Panc1 (cell line): ENCODE results near the gene IYD.

ENCODE experiments used
- POLR2AphosphoS5 ChIP-seq: IDR thresholded peaks from 2 replicates; pipeline ENCODE4 v1.6.1; 2012; ENCODE audit warnings: mild to moderate bottlenecking, low read depth, low read length, moderate library complexity
- TCF7L2 ChIP-seq: IDR thresholded peaks from 2 replicates; pipeline ENCODE4 v1.6.1; 2011; ENCODE audit warnings: mild to moderate bottlenecking, low read depth, low read length, inconsistent platforms
- TF ChIP-seq, protein P1 (sequence below): fragments of 450-650 bp; IDR thresholded peaks from 2 replicates; pipeline ENCODE4 v1.5.1; 2017; ENCODE audit warnings: mild to moderate bottlenecking
- TF ChIP-seq, protein P2 (sequence below), 2 experiments: IDR thresholded peaks; 2 replicates each; pipeline ENCODE4 v1.6.1; 2011 to 2012; ENCODE audit warnings: low read depth in 2 of 2, control low read depth in 1 of 2, low read length in 1 of 2, mild to moderate bottlenecking in 1 of 2, moderate library complexity in 1 of 2; ENCODE audit not compliant: insufficient read depth in 1 of 2

DNA sequence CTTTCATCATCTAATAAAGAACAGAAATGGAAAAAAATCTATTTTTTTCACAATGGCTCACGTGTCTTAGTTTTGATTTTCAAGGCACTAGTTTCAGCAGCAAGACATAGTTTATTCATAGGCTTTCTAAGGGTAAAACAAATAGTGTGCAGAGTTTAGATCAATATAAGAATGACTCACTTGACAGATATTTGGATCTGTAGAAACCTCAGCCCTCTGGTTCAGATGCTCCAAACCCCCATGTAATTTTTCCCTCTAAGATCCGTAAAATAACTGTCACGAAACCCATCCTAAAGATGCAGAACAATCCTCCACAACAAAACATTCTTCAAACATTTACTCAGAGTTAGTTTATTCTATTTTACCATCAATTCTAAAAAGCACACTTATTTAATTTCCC, 43.4 kb downstream of the IYD start:
- TF ChIP-seq, protein P1, sequence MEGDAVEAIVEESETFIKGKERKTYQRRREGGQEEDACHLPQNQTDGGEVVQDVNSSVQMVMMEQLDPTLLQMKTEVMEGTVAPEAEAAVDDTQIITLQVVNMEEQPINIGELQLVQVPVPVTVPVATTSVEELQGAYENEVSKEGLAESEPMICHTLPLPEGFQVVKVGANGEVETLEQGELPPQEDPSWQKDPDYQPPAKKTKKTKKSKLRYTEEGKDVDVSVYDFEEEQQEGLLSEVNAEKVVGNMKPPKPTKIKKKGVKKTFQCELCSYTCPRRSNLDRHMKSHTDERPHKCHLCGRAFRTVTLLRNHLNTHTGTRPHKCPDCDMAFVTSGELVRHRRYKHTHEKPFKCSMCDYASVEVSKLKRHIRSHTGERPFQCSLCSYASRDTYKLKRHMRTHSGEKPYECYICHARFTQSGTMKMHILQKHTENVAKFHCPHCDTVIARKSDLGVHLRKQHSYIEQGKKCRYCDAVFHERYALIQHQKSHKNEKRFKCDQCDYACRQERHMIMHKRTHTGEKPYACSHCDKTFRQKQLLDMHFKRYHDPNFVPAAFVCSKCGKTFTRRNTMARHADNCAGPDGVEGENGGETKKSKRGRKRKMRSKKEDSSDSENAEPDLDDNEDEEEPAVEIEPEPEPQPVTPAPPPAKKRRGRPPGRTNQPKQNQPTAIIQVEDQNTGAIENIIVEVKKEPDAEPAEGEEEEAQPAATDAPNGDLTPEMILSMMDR: no peak
- no peak for TF ChIP-seq POLR2AphosphoS5
- no peak for TF ChIP-seq TCF7L2
- TF ChIP-seq, protein P2, sequence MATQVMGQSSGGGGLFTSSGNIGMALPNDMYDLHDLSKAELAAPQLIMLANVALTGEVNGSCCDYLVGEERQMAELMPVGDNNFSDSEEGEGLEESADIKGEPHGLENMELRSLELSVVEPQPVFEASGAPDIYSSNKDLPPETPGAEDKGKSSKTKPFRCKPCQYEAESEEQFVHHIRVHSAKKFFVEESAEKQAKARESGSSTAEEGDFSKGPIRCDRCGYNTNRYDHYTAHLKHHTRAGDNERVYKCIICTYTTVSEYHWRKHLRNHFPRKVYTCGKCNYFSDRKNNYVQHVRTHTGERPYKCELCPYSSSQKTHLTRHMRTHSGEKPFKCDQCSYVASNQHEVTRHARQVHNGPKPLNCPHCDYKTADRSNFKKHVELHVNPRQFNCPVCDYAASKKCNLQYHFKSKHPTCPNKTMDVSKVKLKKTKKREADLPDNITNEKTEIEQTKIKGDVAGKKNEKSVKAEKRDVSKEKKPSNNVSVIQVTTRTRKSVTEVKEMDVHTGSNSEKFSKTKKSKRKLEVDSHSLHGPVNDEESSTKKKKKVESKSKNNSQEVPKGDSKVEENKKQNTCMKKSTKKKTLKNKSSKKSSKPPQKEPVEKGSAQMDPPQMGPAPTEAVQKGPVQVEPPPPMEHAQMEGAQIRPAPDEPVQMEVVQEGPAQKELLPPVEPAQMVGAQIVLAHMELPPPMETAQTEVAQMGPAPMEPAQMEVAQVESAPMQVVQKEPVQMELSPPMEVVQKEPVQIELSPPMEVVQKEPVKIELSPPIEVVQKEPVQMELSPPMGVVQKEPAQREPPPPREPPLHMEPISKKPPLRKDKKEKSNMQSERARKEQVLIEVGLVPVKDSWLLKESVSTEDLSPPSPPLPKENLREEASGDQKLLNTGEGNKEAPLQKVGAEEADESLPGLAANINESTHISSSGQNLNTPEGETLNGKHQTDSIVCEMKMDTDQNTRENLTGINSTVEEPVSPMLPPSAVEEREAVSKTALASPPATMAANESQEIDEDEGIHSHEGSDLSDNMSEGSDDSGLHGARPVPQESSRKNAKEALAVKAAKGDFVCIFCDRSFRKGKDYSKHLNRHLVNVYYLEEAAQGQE (IDR thresholded peaks at IDR 0.05; ENCODE audit: insufficient read depth in 1 of 2, low read depth in 2 of 2, low read length in 1 of 2): no peak
